Mononuclear cell (primary cell): Measurements from ENCODE around the gene GLO1. TPM values are rescaled to one million over a fixed set of nuclear protein-coding genes. Genes with fewer than 3 reads are reported as not detected.

ENCODE experiments used
- H3K27me3 ChIP-seq: 2 replicates; pipeline ENCODE4 v1.6.0; 2011; ENCODE audit warnings: low read length, control low read depth; ENCODE audit not compliant: insufficient read depth
- H3K4me1 ChIP-seq: 2 replicates; pipeline ENCODE4 v1.5.1; 2011; ENCODE audit warnings: mild to moderate bottlenecking, low read length, control low read depth; ENCODE audit not compliant: insufficient read depth
- H3K4me3 ChIP-seq: 2 replicates; pipeline ENCODE4 v1.5.1; 2011; ENCODE audit warnings: mild to moderate bottlenecking, low read length, moderate library complexity
- H3K9me3 ChIP-seq: 2 replicates; pipeline ENCODE4 v1.5.1; 2011; ENCODE audit warnings: low read depth, mild to moderate bottlenecking, control low read depth, low read length
- total RNA-seq: library from RNA; depleted of rRNA; stranded (reverse); fragments of >200 nt; gene quantifications from one replicate; pipeline ENCODE4 v1.2.3, GENCODE V29; 2012

The GLO1 gene
- total RNA-seq, 1 donor = 45.5 TPM

GRCh38 chr6:38654263-38654662 is 48.7 kb downstream of the GLO1 start:
- no peaks in the 10 kb centered on the region for H3K27me3 ChIP-seq
- no peaks in the 10 kb centered on the region for H3K4me1 ChIP-seq
- no peaks in the 10 kb centered on the region for H3K9me3 ChIP-seq
- no peak overlapping the region for H3K4me3 ChIP-seq

GRCh38 chr6:38651121-38651784 is 51.7 kb downstream of the GLO1 start:
- Histone ChIP-seq H3K4me3 (no peak overlapping the region), H3K27me3 (no peaks in the 10 kb centered on the region), H3K4me1 (no peaks in the 10 kb centered on the region), H3K9me3 (no peaks in the 10 kb centered on the region)

DNA sequence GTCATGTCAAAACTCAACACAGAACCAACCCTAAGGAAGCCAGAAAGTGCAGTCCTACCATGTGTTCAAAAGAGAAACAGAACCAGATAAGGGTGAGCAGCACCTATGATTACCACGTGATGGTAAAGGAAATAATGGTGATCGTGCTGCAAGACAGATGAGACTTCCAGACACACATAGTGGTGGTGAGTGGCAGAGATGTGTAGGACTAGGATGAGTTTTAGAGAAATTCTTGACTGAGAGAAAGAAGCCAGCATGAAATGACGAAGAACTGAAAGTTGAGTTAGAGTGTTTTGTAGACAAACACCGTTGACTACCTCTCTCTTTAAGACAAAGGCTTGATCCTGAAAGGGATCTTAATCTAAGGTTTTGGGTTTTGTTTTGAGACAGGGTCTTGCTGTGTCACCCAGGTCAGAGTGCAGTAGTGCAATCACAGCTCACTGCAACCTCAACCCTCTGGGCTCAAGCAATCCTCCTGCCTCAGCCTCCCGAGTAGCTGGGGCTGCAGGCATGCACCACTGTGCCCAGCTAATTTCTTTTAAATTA is 52.7 kb downstream of the GLO1 start:
- Histone ChIP-seq H3K4me3 (no peak overlapping the region), H3K27me3 (no peaks in the 10 kb centered on the region), H3K4me1 (no peaks in the 10 kb centered on the region), H3K9me3 (no peaks in the 10 kb centered on the region)

DNA sequence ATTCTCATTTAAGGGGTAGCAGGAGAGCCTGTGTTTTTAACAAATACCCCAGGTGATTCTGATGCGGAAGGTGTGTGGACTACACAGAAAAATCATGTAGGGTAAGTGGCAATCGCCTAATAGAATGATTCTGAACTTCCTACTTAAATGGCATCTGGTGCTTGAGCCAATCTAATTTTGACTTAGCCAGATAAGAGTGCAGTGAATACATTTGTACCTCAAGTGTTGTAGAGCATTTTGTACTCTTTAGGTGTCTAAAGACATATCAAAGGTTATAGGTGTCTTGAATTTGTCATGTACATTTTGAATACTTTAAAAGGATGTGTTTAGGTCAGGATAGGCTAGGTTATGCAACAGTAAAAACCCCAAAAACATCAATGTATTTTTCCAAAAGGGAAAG is 53.2 kb downstream of the GLO1 start:
- H3K4me1 ChIP-seq = no peaks in the 10 kb centered on the region
- H3K27me3 ChIP-seq = no peaks in the 10 kb centered on the region
- no peaks in the 10 kb centered on the region for H3K9me3 ChIP-seq
- no peak overlapping the region for H3K4me3 ChIP-seq

GRCh38 chr6:38648629-38649028 is 54.3 kb downstream of the GLO1 start:
- Histone ChIP-seq H3K4me1 (no peaks in the 10 kb centered on the region), H3K9me3 (no peaks in the 10 kb centered on the region), H3K27me3 (no peaks in the 10 kb centered on the region), H3K4me3 (no peak overlapping the region)

DNA sequence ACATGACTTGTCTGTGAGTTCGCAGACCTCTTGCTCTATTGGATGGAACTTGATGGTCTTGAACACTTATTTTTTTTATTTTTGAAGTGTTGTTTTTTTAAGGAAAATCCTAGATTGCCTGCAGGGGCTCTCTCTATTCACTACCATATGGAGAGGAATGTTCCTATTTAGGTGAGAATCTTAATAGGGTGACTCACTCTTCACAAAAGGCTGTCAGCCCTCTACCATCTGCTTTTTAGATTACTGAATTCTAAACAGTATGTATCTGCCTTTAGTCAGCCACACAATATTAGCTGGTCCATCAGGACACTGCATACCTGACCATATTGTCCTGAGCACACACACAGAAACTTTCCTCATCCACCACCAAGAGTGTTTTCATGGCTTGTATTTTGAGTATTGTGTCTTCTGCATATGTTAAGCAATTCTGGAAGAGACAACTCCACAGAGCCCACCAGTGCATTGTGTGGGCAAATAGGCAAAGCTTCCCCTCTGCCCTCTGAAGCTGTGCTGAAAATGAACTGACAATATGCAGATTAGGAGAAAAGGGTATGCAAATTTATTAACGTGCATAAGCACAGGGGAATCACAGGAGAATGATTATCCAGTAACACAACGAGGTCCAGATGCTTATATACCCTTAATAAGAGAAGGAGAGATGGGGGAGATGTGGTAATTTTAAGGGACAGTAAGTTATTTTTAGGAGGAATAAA is 56.6 kb downstream of the GLO1 start:
- Histone ChIP-seq H3K27me3 (no peaks in the 10 kb centered on the region), H3K4me1 (no peaks in the 10 kb centered on the region), H3K4me3 (no peak overlapping the region), H3K9me3 (no peaks in the 10 kb centered on the region)

GRCh38 chr6:38644951-38645350 is 58.0 kb downstream of the GLO1 start:
- H3K4me1 ChIP-seq = peaks cover 10% of the 10 kb centered on the region
- H3K9me3 ChIP-seq = no peaks in the 10 kb centered on the region
- H3K27me3 ChIP-seq = no peaks in the 10 kb centered on the region
- no peak overlapping the region for H3K4me3 ChIP-seq

GRCh38 chr6:38640216-38640909 is 62.6 kb downstream of the GLO1 start:
- Histone ChIP-seq H3K27me3 (no peaks in the 10 kb centered on the region), H3K4me3 (peak overlapping the region; percentile 93), H3K9me3 (no peaks in the 10 kb centered on the region), H3K4me1 (peaks cover 21% of the 10 kb centered on the region)

DNA sequence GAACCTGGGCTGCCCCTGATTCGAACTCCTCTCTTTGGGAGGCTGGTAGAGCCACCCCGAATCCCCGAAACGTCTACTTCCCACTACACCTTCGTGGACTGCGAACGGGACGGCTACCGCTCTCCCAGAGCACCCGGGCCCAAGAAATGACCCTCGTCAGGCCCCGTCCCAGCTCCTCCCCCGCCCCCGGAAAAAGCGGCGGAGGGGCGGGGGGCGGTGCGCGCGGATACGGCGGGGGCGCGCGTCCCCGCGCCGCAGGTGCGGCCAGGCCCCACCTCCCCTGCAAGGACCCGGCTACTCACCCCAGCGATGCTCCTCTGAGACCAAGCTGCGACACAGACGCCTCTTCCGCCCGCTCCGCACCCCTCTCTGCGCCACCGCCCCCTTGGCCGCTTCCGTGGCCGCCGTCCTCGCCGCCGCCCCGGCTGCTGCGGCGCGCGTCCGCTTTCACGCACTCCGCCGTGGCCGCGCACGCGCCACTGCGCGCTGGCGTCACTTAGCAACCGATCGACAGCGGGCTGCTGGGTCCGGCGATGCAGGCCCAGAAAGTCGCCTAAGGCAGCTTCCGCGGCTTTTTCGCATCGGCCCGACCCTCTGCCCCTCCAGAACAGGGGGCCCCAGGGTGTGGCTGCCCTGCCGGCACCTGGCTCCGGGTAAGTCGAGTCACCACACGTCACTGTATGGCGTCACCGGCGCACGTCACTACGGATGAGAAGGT is 63.3 kb downstream of the GLO1 start, which contains the start of gene BTBD9:
TSS of gene BTBD9 (minus strand) at position 432 of the 718 bp plus-strand sequence.
- Histone ChIP-seq H3K4me3 (peak within 1 kb of the TSS; percentile 93), H3K9me3 (no peaks in the 10 kb centered on the region), H3K27me3 (no peaks in the 10 kb centered on the region)

GRCh38 chr6:38638941-38639497 is 63.9 kb downstream of the GLO1 start:
- no peaks in the 10 kb centered on the region for H3K27me3 ChIP-seq
- peaks cover 21% of the 10 kb centered on the region for H3K4me1 ChIP-seq
- no peaks in the 10 kb centered on the region for H3K9me3 ChIP-seq
- H3K4me3 ChIP-seq = peak overlapping the region; percentile 93

More for the DNA sequence above, 63.3 kb downstream of the GLO1 start, which contains the start of gene BTBD9:
- peaks cover 21% of the 10 kb centered on the region for H3K4me1 ChIP-seq

GRCh38 chr6:38637756-38638155 is 65.2 kb downstream of the GLO1 start:
- H3K4me1 ChIP-seq = peaks cover 21% of the 10 kb centered on the region
- H3K9me3 ChIP-seq = no peaks in the 10 kb centered on the region
- H3K27me3 ChIP-seq = no peaks in the 10 kb centered on the region
- H3K4me3 ChIP-seq = no peak overlapping the region

- Histone ChIP-seq H3K4me1 (peaks cover 19% of the 10 kb centered on the region), H3K4me3 (no peak overlapping the region), H3K27me3 (no peaks in the 10 kb centered on the region), H3K9me3 (no peaks in the 10 kb centered on the region)
These were observed 66.9 kb downstream of the GLO1 start for GRCh38 chr6:38636027-38636426.

DNA sequence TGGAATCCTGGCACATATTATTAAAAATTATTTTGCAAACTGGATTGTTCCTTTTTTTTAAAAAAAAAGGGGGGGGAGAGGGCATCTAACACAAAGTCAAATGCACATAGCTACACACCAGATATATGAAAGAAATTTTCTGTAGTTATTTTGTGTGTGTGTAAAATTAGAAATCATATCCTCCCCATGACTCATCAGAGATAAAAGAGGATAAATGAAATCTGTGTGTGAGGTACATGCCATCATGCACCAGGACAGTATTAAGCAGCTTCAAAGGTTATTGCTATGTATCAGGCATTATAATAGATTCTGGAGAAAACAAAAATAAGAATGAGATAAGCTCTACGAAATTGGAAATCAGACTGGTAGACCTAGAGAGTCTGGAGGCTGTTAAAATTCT is 68.4 kb downstream of the GLO1 start:
- Histone ChIP-seq H3K4me3 (no peak overlapping the region), H3K27me3 (no peaks in the 10 kb centered on the region), H3K9me3 (no peaks in the 10 kb centered on the region), H3K4me1 (peaks cover 11% of the 10 kb centered on the region)

GRCh38 chr6:38632490-38632889 is 70.5 kb downstream of the GLO1 start:
- peaks cover 4% of the 10 kb centered on the region for H3K4me1 ChIP-seq
- H3K9me3 ChIP-seq = no peaks in the 10 kb centered on the region
- no peak overlapping the region for H3K4me3 ChIP-seq
- H3K27me3 ChIP-seq = no peaks in the 10 kb centered on the region
